Heart left ventricle (tissue), 16 donors: Measurements from ENCODE around the gene CBFA2T3. TPM values are rescaled to one million over a fixed set of nuclear protein-coding genes. Genes with fewer than 3 reads are reported as not detected.

Experiments
- ATAC-seq, 4 donors: fragments of 200-7000 bp; cut with Tn5 transposase; one replicate each; pipeline ENCODE4 v1.9.1; 2020 to 2022; ENCODE audit warnings: moderate library complexity in 4 of 4, mild to moderate bottlenecking in 3 of 4, moderate number of reproducible peaks in 1 of 4
- DNase-seq, 5 donors: peaks; one replicate each; pipeline ENCODE4 v3.0.0-alpha.2; 2020
- H3K27ac ChIP-seq, 12 donors: fragments of 200-600 bp; sonication (generic) in 4 of 12; one replicate each; pipeline versions ENCODE4 v1.5.0 to v1.8.0; 2016 to 2022; ENCODE audit warnings: mild to moderate bottlenecking in 2 of 12
- H3K27me3 ChIP-seq, 9 donors: fragments of 200-600 bp; sonication (generic) in 2 of 9; one replicate each; pipeline versions ENCODE4 v1.5.1 to v1.8.0; 2016 to 2022; ENCODE audit warnings: mild to moderate bottlenecking in 3 of 9
- H3K36me3 ChIP-seq, 9 donors: fragments of 200-600 bp; sonication (generic) in 2 of 9; one replicate each; pipeline versions ENCODE4 v1.5.0 to v1.8.0; 2018 to 2022; ENCODE audit warnings: mild to moderate bottlenecking in 2 of 9
- H3K4me1 ChIP-seq, 12 donors: fragments of 200-600 bp; sonication (generic) in 4 of 12; one replicate each; pipeline versions ENCODE4 v1.5.0 to v1.8.0; 2016 to 2022; ENCODE audit warnings: mild to moderate bottlenecking in 3 of 12
- H3K4me3 ChIP-seq, 12 donors: fragments of 200-600 bp; sonication (generic) in 4 of 12; one replicate each; pipeline versions ENCODE4 v1.5.0 to v1.8.0; 2017 to 2022; ENCODE audit warnings: mild to moderate bottlenecking in 9 of 12, moderate library complexity in 4 of 12
- H3K9me3 ChIP-seq, 12 donors: fragments of 200-600 bp; sonication (generic) in 4 of 12; one replicate each; pipeline versions ENCODE4 v1.5.0 to v1.8.0; 2016 to 2022; ENCODE audit warnings: mild to moderate bottlenecking in 1 of 12
- CTCF ChIP-seq, 12 donors: fragments of 200-600 bp; sonication (generic) in 4 of 12; IDR thresholded peaks; one replicate each; pipeline versions ENCODE4 v1.5.0 to v1.8.0; 2018 to 2022; ENCODE audit warnings: antibody characterized with exemption in 12 of 12, mild to moderate bottlenecking in 5 of 12
- POLR2A ChIP-seq, 2 donors: fragments of 450-650 bp; IDR thresholded peaks; one replicate each; pipeline ENCODE4 v1.6.1; 2017; ENCODE audit warnings: antibody characterized with exemption in 2 of 2, mild to moderate bottlenecking in 2 of 2, moderate library complexity in 2 of 2
- WGBS, 4 donors: extraction: QIAGEN DNeasy Blood & Tissue Kit in 2 of 4; methylation state at CpG; one replicate each; pipeline versions ENCODE4 v1.1.5 to v1.1.7; 2013 to 2018; 5-methylcytosine and 5-hydroxymethylcytosine counted together
- intact Hi-C, 10 donors: fragments of 100-400 bp; cut with DNase I; formaldehyde crosslinking; loops; one replicate each; pipeline versions ENCODE4 v1.11.1 to v1.14.2; 2022
- polyA plus RNA-seq, 2 donors: library from polyadenylated mRNA; stranded (reverse); fragments of 200-250 nt; gene quantifications; one replicate each; pipeline ENCODE4 v1.2.3, GENCODE V29; 2013
- total RNA-seq, 9 donors: library from RNA; depleted of rRNA in 2 of 9; stranded (reverse); fragments of >200 nt in 2 of 9; fragmentation: NEBNext Ultra II Directional in 3 of 9; extraction: Animal tissue kit (Norgen Biotek cat#: 25700) in 3 of 9; gene quantifications; one replicate each; pipeline versions ENCODE4 v1.1.0 to v1.2.4, GENCODE V29; 2016 to 2023
- donor health status: ischemic (EF 13 %, LVEDD 7.1; RV severe dilation, severe dysfunction).
- donor health status: healthy with polysubstance abuse.
- donor health status: DM: no; HTN: yes; CAD: no.
- donor health status: DM: no; HTN: no; CAD: no.
- donor health status: ischemic (EF 25% LVEDD 6.9; RV normal size, moderate dysfunction).
- donor health status: ischemic (EF 25% LVEDD 5.7; RV mildly dilated, moderate dysfunction).
- donor health status: healthy.
- donor health status: DM: yes; HTN: yes; CAD: no.
- donor health status: ischemic (EF 35%, LVEDD 5.7; RV mildly dilated, moderate dysfunction).
- donor health status: nonischemic (EF 11% LVEDD 7.7; RV severe dilation, severe dysfunction).
- donor health status: DM: yes; HTN: yes; CAD: no.
- donor health status: PGD.
- donor health status: ischemic (EF 29% LVEDD 5.4; RV normal size, mild dysfunction).
- donor health status: nonischemic (EF 23%, LVEDD 6.1; RV moderate dilation, normal function).

The CBFA2T3 gene
- total and polyA plus RNA-seq, 11 donors: 5.0 to 12.0 (median 5.8) TPM

- ATAC-seq: no peak
- intact Hi-C loops: no loop called here
- no peak overlapping the region for H3K27ac ChIP-seq
These were observed 145.2 kb downstream of the CBFA2T3 start for GRCh38 chr16:88831838-88832237.

GRCh38 chr16:88830783-88831182, 146.2 kb downstream of the CBFA2T3 start:
- Histone ChIP-seq H3K4me1 (no peaks in the 10 kb centered on the region), H3K27me3 (no peaks in the 10 kb centered on the region), H3K36me3 (peaks cover 0 to 36% (median 11%) of the 10 kb centered on the region in 9 donors), H3K9me3 (no peaks in the 10 kb centered on the region), H3K4me3 (no peak overlapping the region), H3K27ac (no peak overlapping the region)
- ATAC-seq (no peak), DNase-seq (no peak)
- 85 to 94% (median 92%) methylated on average over 11 to 14 of the region's 14 CpGs for WGBS, 4 donors
- intact Hi-C loops: no loop called here
- TF ChIP-seq CTCF (IDR thresholded peaks at IDR 0.05) (no peak), POLR2A (IDR thresholded peaks at IDR 0.05) (no peak)

More at GRCh38 chr16:88831838-88832237, 145.2 kb downstream of the CBFA2T3 start:
- Histone ChIP-seq H3K4me1 (no peaks in the 10 kb centered on the region), H3K4me3 (no peak overlapping the region), H3K36me3 (peaks cover 0 to 32% (median 11%) of the 10 kb centered on the region in 9 donors), H3K9me3 (no peaks in the 10 kb centered on the region), H3K27me3 (no peaks in the 10 kb centered on the region)
- 83 to 89% (median 86%) methylated on average over 12 to 13 of the region's 13 CpGs for WGBS, 4 donors
- no peak for DNase-seq
- no peak for TF ChIP-seq CTCF (IDR thresholded peaks at IDR 0.05)
- TF ChIP-seq POLR2A (IDR thresholded peaks at IDR 0.05): no peak

GRCh38 chr16:88830258-88830657, 146.7 kb downstream of the CBFA2T3 start:
- ATAC-seq (peak; percentile 8 to 47 (median 26)), DNase-seq (peak in 1 of 5 donors; percentile 63)
- TF ChIP-seq POLR2A (IDR thresholded peaks at IDR 0.05) (no peak), CTCF (IDR thresholded peaks at IDR 0.05) (no peak)
- H3K9me3 ChIP-seq: no peaks in the 10 kb centered on the region
- H3K27ac ChIP-seq: no peak overlapping the region
- intact Hi-C loops: no loop called here
- 63 to 73% (median 70%) methylated on average over 9 to 11 of the region's 11 CpGs for WGBS, 4 donors
- no peak overlapping the region for H3K4me3 ChIP-seq
- no peaks in the 10 kb centered on the region for H3K4me1 ChIP-seq
- H3K36me3 ChIP-seq: peaks cover 0 to 33% (median 8%) of the 10 kb centered on the region in 9 donors
- H3K27me3 ChIP-seq: no peaks in the 10 kb centered on the region

GRCh38 chr16:88828711-88829110, 148.3 kb downstream of the CBFA2T3 start:
- no peaks in the 10 kb centered on the region for H3K4me1 ChIP-seq
- ATAC-seq: no peak
- WGBS, 4 donors: 89 to 92% (median 90%) methylated on average over 20 to 24 of the region's 24 CpGs
- DNase-seq: no peak
- no peaks in the 10 kb centered on the region for H3K27me3 ChIP-seq
- peaks cover 0 to 33% (median 4%) of the 10 kb centered on the region in 9 donors for H3K36me3 ChIP-seq
- no peaks in the 10 kb centered on the region for H3K9me3 ChIP-seq
- intact Hi-C loops: no loop called here
- H3K27ac ChIP-seq: no peak overlapping the region
- no peak overlapping the region for H3K4me3 ChIP-seq
- TF ChIP-seq POLR2A (IDR thresholded peaks at IDR 0.05) (no peak), CTCF (IDR thresholded peaks at IDR 0.05) (no peak)
